Neuron (in vitro differentiated cells): Measurements from ENCODE around the gene SLC7A8.

Source experiments
- H2AFZ ChIP-seq: one replicate; pipeline ENCODE4 v1.6.1; 2013; ENCODE audit warnings: low read depth, mild to moderate bottlenecking, inconsistent platforms, low read length, moderate library complexity
- H3K27me3 ChIP-seq: one replicate; pipeline ENCODE4 v1.6.1; 2013; ENCODE audit warnings: low read length; ENCODE audit not compliant: insufficient read depth
- H3K36me3 ChIP-seq: one replicate; pipeline ENCODE4 v1.6.1; 2013; ENCODE audit warnings: low read length; ENCODE audit not compliant: insufficient read depth
- H3K4me1 ChIP-seq: one replicate; pipeline ENCODE4 v1.6.1; 2013; ENCODE audit warnings: low read length; ENCODE audit not compliant: insufficient read depth
- H3K4me3 ChIP-seq: 2 replicates; pipeline ENCODE4 v1.5.1; 2013; ENCODE audit warnings: mild to moderate bottlenecking, low read length, moderate library complexity
- H3K9me3 ChIP-seq: one replicate; pipeline ENCODE4 v1.6.1; 2013; ENCODE audit warnings: low read length

SLC7A8 gene

GRCh38 chr14:23094666-23095195 lies 88.7 kb downstream of the SLC7A8 start, which contains the start of gene ACIN1:
ACIN1 (minus strand) TSS chr14:23095136; CDS start chr14:23095112, 24 bp downstream.
- Histone ChIP-seq H3K27me3 (no peaks in the 10 kb centered on the region), H3K36me3 (peaks cover 53% of the 10 kb centered on the region), H2AFZ (peak within 1 kb of the TSS; percentile 75), H3K9me3 (no peaks in the 10 kb centered on the region), H3K4me1 (peaks cover 21% of the 10 kb centered on the region), H3K4me3 (peak within 1 kb of the TSS; percentile 85)

GRCh38 chr14:23093991-23094665 lies 89.3 kb downstream of the SLC7A8 start:
- Histone ChIP-seq H2AFZ (peak overlapping the region; percentile 75), H3K4me3 (peak overlapping the region; percentile 85), H3K27me3 (no peaks in the 10 kb centered on the region), H3K4me1 (peaks cover 21% of the 10 kb centered on the region), H3K9me3 (no peaks in the 10 kb centered on the region), H3K36me3 (peaks cover 58% of the 10 kb centered on the region)

GRCh38 chr14:23093526-23093925 lies 89.9 kb downstream of the SLC7A8 start:
- Histone ChIP-seq H2AFZ (no peak overlapping the region), H3K36me3 (peaks cover 58% of the 10 kb centered on the region)

GRCh38 chr14:23093104-23093503 lies 90.4 kb downstream of the SLC7A8 start:
- Histone ChIP-seq H2AFZ (no peak overlapping the region), H3K9me3 (no peaks in the 10 kb centered on the region), H3K36me3 (peaks cover 58% of the 10 kb centered on the region), H3K4me3 (no peak overlapping the region), H3K27me3 (no peaks in the 10 kb centered on the region), H3K4me1 (peaks cover 21% of the 10 kb centered on the region)

More at GRCh38 chr14:23093526-23093925, 89.9 kb downstream of the SLC7A8 start:
- peaks cover 21% of the 10 kb centered on the region for H3K4me1 ChIP-seq
- no peaks in the 10 kb centered on the region for H3K27me3 ChIP-seq
- H3K4me3 ChIP-seq, result peak overlapping the region; percentile 85
- H3K9me3 ChIP-seq, result no peaks in the 10 kb centered on the region

- Histone ChIP-seq H3K36me3 (peaks cover 64% of the 10 kb centered on the region), H3K4me1 (peaks cover 17% of the 10 kb centered on the region), H3K9me3 (no peaks in the 10 kb centered on the region), H3K27me3 (no peaks in the 10 kb centered on the region), H3K4me3 (no peak overlapping the region), H2AFZ (no peak overlapping the region)
Observed at GRCh38 chr14:23091294-23092225, 91.9 kb downstream of the SLC7A8 start.

- no peak overlapping the region for H2AFZ ChIP-seq
- peaks cover 13% of the 10 kb centered on the region for H3K4me1 ChIP-seq
- H3K4me3 ChIP-seq, result no peak overlapping the region
- no peaks in the 10 kb centered on the region for H3K27me3 ChIP-seq
- H3K36me3 ChIP-seq, result peaks cover 77% of the 10 kb centered on the region
- H3K9me3 ChIP-seq, result no peaks in the 10 kb centered on the region
Observed at GRCh38 chr14:23090254-23090636, 93.2 kb downstream of the SLC7A8 start.

- Histone ChIP-seq H2AFZ (no peak overlapping the region), H3K36me3 (peaks cover 83% of the 10 kb centered on the region), H3K4me1 (peaks cover 13% of the 10 kb centered on the region), H3K4me3 (no peak overlapping the region), H3K27me3 (no peaks in the 10 kb centered on the region), H3K9me3 (no peaks in the 10 kb centered on the region)
Observed at GRCh38 chr14:23089498-23090253, 93.8 kb downstream of the SLC7A8 start.

GRCh38 chr14:23086565-23086964 lies 96.9 kb downstream of the SLC7A8 start:
- Histone ChIP-seq H3K4me3 (no peak overlapping the region), H3K9me3 (no peaks in the 10 kb centered on the region), H3K27me3 (no peaks in the 10 kb centered on the region), H3K36me3 (peaks cover 86% of the 10 kb centered on the region), H3K4me1 (no peaks in the 10 kb centered on the region), H2AFZ (no peak overlapping the region)

GRCh38 chr14:23085458-23085857 lies 98.0 kb downstream of the SLC7A8 start:
- peaks cover 88% of the 10 kb centered on the region for H3K36me3 ChIP-seq
- no peaks in the 10 kb centered on the region for H3K9me3 ChIP-seq

GRCh38 chr14:23080474-23080873 lies 103.0 kb downstream of the SLC7A8 start:
- Histone ChIP-seq H3K27me3 (no peaks in the 10 kb centered on the region), H3K36me3 (peaks cover 88% of the 10 kb centered on the region), H3K4me1 (no peaks in the 10 kb centered on the region), H3K4me3 (no peak overlapping the region), H3K9me3 (no peaks in the 10 kb centered on the region), H2AFZ (no peak overlapping the region)

More at GRCh38 chr14:23085458-23085857, 98.0 kb downstream of the SLC7A8 start:
- Histone ChIP-seq H3K4me1 (no peaks in the 10 kb centered on the region), H3K27me3 (no peaks in the 10 kb centered on the region), H3K4me3 (no peak overlapping the region), H2AFZ (no peak overlapping the region)

- peaks cover 87% of the 10 kb centered on the region for H3K36me3 ChIP-seq
- no peak overlapping the region for H2AFZ ChIP-seq
- no peaks in the 10 kb centered on the region for H3K9me3 ChIP-seq
- no peaks in the 10 kb centered on the region for H3K27me3 ChIP-seq
- no peaks in the 10 kb centered on the region for H3K4me1 ChIP-seq
- no peak overlapping the region for H3K4me3 ChIP-seq
Observed at GRCh38 chr14:23079716-23080115, 103.7 kb downstream of the SLC7A8 start.

- Histone ChIP-seq H2AFZ (no peak overlapping the region), H3K36me3 (peaks cover 82% of the 10 kb centered on the region), H3K4me3 (no peak overlapping the region), H3K27me3 (no peaks in the 10 kb centered on the region), H3K4me1 (no peaks in the 10 kb centered on the region), H3K9me3 (no peaks in the 10 kb centered on the region)
Observed at GRCh38 chr14:23078692-23079116, 104.8 kb downstream of the SLC7A8 start.
